WTC11 (cell line): ENCODE results near the gene ZDHHC17.

ENCODE experiments used
- CREB1 ChIP-seq: sonication (generic); formaldehyde crosslinking; IDR thresholded peaks from 2 replicates; pipeline ENCODE4 v1.8.0; 2023; ENCODE audit warnings: mild to moderate bottlenecking, missing genetic modification reagents
- KAT7 ChIP-seq: sonication (generic); formaldehyde crosslinking; IDR thresholded peaks from 2 replicates; pipeline ENCODE4 v1.8.1; 2023; ENCODE audit warnings: missing genetic modification reagents, mild to moderate bottlenecking, borderline replicate concordance
- NFYB ChIP-seq: sonication (generic); formaldehyde crosslinking; conservative IDR thresholded peaks from 2 replicates; pipeline ENCODE4 v1.8.0; 2022; ENCODE audit warnings: low read depth, missing genetic modification reagents
- NR3C1 ChIP-seq: sonication (generic); formaldehyde crosslinking; conservative IDR thresholded peaks from 2 replicates; pipeline ENCODE4 v1.8.1; 2023; ENCODE audit warnings: low read depth, mild to moderate bottlenecking, missing genetic modification reagents
- TP53 ChIP-seq: sonication (generic); formaldehyde crosslinking; IDR thresholded peaks from 2 replicates; pipeline ENCODE4 v1.8.1; 2023; ENCODE audit warnings: mild to moderate bottlenecking, missing genetic modification reagents
- ZNF219 ChIP-seq: sonication (generic); formaldehyde crosslinking; IDR thresholded peaks from 2 replicates; pipeline ENCODE4 v1.8.0; 2023; ENCODE audit warnings: missing genetic modification reagents, mild to moderate bottlenecking, borderline replicate concordance
- TF ChIP-seq, protein P1 (sequence below): fragments of 200-600 bp; IDR thresholded peaks from 2 replicates; pipeline ENCODE4 v1.8.0; 2022; ENCODE audit warnings: antibody characterized with exemption
- TF ChIP-seq, protein P2 (sequence below): fragments of 250-450 bp; sonication (Bioruptor Pico); IDR thresholded peaks from 2 replicates; pipeline ENCODE4 v1.9.0; 2021; ENCODE audit warnings: mild to moderate bottlenecking
- TF ChIP-seq, protein P3 (sequence below): sonication (generic); formaldehyde crosslinking; conservative IDR thresholded peaks from 2 replicates; pipeline ENCODE4 v1.8.1; 2022; ENCODE audit warnings: mild to moderate bottlenecking, missing genetic modification reagents
- TF ChIP-seq, protein P4 (sequence below): sonication (generic); formaldehyde crosslinking; IDR thresholded peaks from 2 replicates; pipeline ENCODE4 v1.8.0; 2023; ENCODE audit warnings: mild to moderate bottlenecking, missing genetic modification reagents

DNA sequence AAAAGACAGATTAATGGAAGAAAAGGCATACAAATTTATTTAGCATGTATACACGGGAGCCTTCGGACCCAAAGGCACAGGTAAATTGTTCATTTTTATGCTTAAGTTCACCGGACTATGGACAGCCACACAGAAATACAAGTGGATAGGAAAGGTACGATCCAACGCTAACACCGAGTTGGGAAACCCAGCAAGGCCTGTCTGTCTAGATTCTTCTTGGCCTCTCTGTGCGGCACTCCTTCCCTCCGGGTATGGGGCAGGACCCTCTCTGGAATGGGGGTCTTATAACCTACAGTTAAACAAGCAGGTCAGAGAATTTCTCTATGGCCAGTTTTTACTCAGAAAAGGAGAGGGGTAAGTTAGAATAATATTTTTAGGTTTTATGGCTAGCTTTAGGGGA lies 23.4 kb upstream of the ZDHHC17 start:
- TF ChIP-seq, protein P1, sequence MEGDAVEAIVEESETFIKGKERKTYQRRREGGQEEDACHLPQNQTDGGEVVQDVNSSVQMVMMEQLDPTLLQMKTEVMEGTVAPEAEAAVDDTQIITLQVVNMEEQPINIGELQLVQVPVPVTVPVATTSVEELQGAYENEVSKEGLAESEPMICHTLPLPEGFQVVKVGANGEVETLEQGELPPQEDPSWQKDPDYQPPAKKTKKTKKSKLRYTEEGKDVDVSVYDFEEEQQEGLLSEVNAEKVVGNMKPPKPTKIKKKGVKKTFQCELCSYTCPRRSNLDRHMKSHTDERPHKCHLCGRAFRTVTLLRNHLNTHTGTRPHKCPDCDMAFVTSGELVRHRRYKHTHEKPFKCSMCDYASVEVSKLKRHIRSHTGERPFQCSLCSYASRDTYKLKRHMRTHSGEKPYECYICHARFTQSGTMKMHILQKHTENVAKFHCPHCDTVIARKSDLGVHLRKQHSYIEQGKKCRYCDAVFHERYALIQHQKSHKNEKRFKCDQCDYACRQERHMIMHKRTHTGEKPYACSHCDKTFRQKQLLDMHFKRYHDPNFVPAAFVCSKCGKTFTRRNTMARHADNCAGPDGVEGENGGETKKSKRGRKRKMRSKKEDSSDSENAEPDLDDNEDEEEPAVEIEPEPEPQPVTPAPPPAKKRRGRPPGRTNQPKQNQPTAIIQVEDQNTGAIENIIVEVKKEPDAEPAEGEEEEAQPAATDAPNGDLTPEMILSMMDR = no peak
- no peak for TF ChIP-seq NR3C1
- TF ChIP-seq CREB1 = no peak
- TF ChIP-seq KAT7 = no peak
- no peak for TF ChIP-seq TP53
- TF ChIP-seq, protein P2, sequence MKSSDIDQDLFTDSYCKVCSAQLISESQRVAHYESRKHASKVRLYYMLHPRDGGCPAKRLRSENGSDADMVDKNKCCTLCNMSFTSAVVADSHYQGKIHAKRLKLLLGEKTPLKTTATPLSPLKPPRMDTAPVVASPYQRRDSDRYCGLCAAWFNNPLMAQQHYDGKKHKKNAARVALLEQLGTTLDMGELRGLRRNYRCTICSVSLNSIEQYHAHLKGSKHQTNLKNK (CRISPR knock-in tag) = no peak
- TF ChIP-seq, protein P3, sequence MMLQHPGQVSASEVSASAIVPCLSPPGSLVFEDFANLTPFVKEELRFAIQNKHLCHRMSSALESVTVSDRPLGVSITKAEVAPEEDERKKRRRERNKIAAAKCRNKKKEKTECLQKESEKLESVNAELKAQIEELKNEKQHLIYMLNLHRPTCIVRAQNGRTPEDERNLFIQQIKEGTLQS (CRISPR knock-in tag) = no peak
- TF ChIP-seq, protein P4, sequence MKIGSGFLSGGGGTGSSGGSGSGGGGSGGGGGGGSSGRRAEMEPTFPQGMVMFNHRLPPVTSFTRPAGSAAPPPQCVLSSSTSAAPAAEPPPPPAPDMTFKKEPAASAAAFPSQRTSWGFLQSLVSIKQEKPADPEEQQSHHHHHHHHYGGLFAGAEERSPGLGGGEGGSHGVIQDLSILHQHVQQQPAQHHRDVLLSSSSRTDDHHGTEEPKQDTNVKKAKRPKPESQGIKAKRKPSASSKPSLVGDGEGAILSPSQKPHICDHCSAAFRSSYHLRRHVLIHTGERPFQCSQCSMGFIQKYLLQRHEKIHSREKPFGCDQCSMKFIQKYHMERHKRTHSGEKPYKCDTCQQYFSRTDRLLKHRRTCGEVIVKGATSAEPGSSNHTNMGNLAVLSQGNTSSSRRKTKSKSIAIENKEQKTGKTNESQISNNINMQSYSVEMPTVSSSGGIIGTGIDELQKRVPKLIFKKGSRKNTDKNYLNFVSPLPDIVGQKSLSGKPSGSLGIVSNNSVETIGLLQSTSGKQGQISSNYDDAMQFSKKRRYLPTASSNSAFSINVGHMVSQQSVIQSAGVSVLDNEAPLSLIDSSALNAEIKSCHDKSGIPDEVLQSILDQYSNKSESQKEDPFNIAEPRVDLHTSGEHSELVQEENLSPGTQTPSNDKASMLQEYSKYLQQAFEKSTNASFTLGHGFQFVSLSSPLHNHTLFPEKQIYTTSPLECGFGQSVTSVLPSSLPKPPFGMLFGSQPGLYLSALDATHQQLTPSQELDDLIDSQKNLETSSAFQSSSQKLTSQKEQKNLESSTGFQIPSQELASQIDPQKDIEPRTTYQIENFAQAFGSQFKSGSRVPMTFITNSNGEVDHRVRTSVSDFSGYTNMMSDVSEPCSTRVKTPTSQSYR (CRISPR knock-in tag) = no peak
- no peak for TF ChIP-seq ZNF219 (CRISPR knock-in tag)
- TF ChIP-seq NFYB = no peak
